ENCODE results near the gene ALG10B.
"Not testable (repeated sequence)": the region's sequence is repeated elsewhere in the genome, so short reads cannot be mapped to it uniquely, and the experiment has no call there.

Gene ALG10B

DNA sequence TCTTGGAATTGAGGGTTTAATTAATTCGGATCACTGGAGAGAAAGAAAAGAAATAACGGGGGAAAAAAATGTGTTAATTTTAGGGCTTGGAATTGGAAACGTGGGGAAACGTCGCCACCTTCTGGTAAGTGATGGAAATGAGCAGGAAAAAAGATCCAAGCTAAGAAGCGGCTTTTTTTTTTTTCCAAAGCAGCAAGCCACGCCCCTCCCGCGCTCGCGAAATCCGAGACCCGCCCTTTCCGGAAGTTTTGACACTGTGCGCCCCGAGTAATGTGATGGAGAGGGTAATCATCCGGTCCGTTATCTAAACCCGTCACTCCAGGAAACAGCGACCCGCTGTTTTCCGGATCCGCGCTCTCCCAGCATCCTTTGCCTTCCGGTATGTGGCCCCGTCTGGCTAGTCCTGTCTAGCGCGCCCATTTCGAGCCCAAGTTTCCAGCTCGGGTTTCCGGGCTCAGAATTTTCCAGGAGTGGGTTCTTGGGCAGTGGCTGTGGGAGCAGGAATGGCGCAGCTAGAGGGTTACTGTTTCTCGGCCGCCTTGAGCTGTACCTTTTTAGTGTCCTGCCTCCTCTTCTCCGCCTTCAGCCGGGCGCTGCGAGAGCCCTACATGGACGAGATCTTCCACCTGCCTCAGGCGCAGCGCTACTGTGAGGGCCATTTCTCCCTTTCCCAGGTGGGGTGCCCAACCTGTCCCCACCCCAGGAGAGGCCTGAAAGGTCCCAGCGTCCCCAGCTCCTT lies at the start of gene ALG10B:
TSS of gene ALG10B (plus strand) at position 384 of the 739 bp plus-strand sequence. CDS start at position 504, 120 bp downstream.
- peak; percentile 91 for DNase-seq

GRCh38 chr12:38268612-38269011 lies 48.0 kb upstream of the ALG10B start:
- DNase-seq: no peak

- no peak for DNase-seq
Measured at GRCh38 chr12:38269897-38270296, 46.7 kb upstream of the ALG10B start.

GRCh38 chr12:38279756-38280155 lies 36.8 kb upstream of the ALG10B start:
- DNase-seq: no peak

DNA sequence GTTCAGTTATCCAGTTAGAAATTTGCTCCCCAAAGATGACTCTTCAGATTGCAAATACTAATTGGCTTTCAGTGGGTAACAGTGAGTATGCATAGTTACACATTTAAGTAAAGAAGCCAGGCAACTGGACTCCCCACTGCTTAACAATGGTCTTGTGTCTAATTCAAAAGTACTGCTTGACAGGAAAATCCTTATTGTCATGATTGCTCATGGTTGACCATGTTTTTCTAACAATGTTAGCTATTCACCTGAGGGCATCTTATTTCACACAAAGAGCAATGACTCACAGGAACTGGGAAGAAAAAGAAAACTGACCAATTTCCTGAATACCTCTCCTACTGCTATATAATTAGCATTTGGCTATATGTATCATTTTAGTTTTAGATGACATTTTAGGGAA lies 33.7 kb upstream of the ALG10B start:
- no peak for DNase-seq

GRCh38 chr12:38289396-38289795 lies 27.2 kb upstream of the ALG10B start:
- no peak for DNase-seq

- DNase-seq: no peak
Measured at GRCh38 chr12:38291160-38291559, 25.4 kb upstream of the ALG10B start.

- DNase-seq: not testable (repeated sequence)
Measured at GRCh38 chr12:38302972-38303371, 13.6 kb upstream of the ALG10B start.

- DNase-seq: not testable (repeated sequence)
Measured at GRCh38 chr12:38321966-38322365, 5.4 kb downstream of the ALG10B start.

- no peak for DNase-seq
Measured at GRCh38 chr12:38324912-38325311, 8.3 kb downstream of the ALG10B start.

GRCh38 chr12:38327356-38327755 lies 10.8 kb downstream of the ALG10B start:
- DNase-seq: no peak

DNA sequence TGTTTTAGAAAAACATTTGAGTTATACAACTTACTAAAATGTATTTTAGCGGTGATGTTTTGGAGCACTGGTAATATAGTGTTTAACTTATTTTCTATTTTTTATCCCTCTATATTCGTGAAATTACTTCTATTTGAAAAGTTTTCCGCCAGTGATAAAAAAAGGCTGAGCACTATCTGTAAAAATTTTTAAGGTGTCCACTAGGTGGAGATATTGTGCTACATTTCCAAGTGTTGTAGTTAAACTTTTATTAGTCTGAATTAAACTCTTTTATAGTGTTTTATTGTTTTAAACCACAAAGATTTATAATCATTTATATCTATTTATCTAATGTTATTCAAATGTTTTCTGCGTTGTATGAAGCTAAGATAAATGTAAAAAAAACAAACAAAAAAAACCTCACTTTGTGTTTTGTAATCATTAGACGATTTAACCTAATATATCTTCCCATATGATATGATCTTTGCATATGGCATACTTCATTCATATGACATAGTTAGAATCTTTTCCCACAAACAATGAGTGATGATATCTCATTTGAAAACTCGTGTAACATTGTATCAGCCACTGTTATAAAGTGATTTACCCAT lies 11.8 kb downstream of the ALG10B start:
- no peak for DNase-seq

DNA sequence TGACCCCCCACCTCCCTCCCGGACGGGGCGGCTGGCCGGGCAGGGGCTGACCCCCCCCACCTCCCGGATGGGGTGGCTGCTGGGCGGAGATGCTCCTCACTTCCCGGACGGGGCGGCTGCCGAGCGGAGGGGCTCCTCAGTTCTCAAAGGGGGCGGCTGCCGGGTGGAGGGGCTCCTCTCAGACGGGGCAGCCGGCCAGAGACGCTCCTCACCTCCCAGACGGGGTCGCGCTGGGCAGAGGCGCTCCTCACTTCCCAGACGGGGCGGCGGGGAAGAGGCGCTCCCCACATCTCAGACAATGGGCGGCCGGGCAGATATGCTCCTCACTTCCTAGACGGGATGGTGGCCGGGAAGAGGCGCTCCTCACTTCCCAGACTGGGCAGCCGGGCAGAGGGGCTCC lies 13.8 kb downstream of the ALG10B start:
- DNase-seq: not testable (repeated sequence)

DNA sequence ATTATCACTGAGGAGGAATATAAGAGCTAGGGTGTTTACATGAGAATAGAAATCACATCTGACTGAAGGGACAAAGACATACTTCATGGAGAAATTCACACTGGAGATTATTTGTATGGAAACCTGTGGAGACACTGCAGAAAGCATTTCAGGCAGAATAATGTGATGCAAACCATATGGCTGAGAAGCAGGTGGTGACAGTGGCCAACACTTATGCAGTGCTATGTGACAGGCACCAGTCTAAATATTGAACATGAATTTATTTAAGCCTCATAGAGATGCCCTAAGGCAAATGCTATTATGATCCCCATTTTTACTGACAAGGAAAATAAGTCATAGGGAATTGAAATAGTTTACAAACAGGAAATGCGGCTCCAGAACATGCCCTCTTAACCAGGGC lies 16.2 kb downstream of the ALG10B start:
- no peak for DNase-seq

DNA sequence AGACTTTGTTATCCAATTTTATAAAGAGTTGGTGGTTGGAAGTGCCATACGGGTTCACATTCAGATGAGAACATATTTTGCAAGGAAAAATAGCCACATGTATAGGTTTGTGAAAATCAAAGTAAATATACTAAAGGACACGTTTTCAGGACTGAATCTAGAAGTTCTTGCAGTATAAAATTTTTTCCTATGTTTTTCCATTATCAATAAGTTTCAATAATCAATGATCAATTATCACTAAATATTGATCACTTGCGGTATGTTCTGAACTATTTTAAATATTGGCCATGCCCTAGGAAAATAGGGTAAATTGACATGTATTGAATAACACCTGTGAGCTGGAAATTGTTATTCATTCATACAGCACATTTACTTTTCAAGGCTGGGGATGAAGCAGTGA lies 25.9 kb downstream of the ALG10B start:
- no peak for DNase-seq

DNA sequence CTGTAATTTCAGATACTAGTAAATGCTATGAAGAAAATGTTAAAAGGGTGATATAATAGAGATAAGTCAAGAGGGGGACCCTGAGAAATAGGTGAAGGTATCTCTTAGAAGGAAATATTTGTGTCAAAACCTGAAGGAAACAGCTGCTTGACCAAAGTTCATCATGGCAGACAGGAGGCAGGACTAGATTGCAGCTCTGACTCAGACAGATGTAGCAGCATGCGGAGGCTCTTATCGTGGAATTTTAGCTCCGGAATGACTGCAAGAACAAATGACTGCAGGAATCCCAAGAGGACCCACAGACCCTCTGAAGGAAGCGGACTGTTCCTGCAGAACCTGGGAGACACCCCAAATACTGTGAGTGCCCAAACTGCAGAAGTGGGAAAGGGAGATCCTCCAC lies 26.7 kb downstream of the ALG10B start:
- not testable (repeated sequence) for DNase-seq

DNA sequence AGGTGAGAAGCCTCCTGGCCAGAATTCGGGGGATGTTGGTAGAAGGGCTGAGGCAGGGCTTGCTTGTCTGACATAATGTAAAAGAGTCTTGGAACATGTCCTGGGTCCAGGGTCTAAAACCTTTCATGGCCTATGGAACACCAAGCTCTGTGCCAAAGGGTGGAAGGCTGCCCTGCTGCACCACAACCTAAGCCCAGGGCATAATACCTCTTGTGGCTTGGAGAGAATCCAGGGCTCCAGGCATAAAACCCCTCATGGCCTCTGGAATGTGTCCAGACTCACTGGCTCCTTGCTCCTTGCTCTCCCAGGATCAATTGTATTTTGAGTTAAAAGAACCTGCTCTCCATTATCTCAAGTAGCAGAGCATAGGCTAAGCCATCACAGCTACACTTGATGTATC lies 27.3 kb downstream of the ALG10B start:
- not testable (repeated sequence) for DNase-seq

- no peak for DNase-seq
Measured at GRCh38 chr12:38350342-38351174, 34.0 kb downstream of the ALG10B start.

GRCh38 chr12:38351175-38351508 lies 34.6 kb downstream of the ALG10B start:
- DNase-seq: not testable (repeated sequence)

- no peak for DNase-seq
Measured at GRCh38 chr12:38367506-38367905, 50.9 kb downstream of the ALG10B start.

DNA sequence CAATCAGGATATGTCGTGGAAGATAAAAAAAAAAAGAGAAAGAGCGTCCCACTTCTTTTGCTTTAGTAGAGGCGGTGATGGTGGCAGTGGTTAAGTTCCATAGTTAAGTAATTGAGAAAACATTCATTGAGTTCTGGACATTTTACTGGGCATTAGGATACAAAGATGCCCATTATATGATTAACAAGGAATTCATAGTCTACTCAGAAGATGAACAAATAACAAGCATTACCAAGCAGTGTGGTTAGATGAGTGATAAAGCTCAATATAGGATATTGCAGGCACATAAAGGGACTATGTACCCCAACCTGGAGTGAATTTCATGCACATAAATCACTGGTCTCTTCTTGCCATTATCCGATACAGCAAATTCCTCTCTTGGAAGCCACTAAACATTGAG lies 53.7 kb downstream of the ALG10B start:
- no peak for DNase-seq

DNA sequence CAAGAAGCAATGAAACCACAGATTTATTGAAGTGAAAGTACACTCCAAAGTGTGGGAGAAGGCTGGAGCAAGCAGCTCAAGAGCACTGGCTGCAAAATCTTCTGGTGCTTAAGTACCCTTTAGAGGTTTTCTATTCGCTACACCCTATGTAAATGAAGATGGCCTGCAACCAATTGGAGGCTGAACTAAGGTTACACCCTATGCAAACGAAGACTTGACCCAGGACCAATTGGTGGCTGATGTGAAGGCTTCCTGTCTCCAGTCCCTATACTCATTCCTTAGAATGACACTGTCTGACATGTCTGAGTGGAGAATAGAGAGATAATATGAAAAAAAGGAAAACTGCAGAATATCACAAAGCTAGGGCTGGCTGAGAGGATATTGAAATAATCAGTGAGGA lies 57.2 kb downstream of the ALG10B start:
- no peak for DNase-seq

DNA sequence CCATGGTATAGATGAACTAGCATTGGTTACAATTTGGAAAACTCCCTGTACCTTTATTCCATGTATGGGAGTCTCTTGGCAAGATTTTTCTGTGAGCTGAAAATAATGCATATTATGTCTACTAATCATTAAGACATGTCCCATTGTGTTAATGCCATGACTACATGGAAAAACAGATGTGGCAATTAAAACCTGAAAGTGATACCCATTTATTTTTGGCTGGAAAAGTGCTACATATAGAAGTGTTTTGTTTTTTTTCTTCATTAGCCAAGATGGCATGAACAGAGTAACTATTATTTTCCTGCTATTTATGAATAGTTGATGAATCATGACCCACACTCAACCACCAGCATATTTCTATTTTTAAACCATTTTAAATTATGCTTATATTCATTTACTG lies 58.2 kb downstream of the ALG10B start:
- no peak for DNase-seq
